Upper lobe of right lung (tissue), 1 donor: Measurements from ENCODE around the gene ZNF777. TPM values are rescaled to one million over a fixed set of nuclear protein-coding genes. Genes with fewer than 3 reads are reported as not detected.
A peak's percentile ranks its signal among the peaks of the same experiment; 100 is the strongest.

ENCODE experiments used
- ATAC-seq: fragments of 200-7000 bp; cut with Tn5 transposase; one replicate; pipeline ENCODE4 v1.9.1; 2020; ENCODE audit warnings: mild to moderate bottlenecking, moderate library complexity
- DNase-seq: peaks from one replicate; pipeline ENCODE4 v3.0.0-alpha.2; 2020
- H3K27ac ChIP-seq: fragments of 200-600 bp; one replicate; pipeline ENCODE4 v1.8.0; 2022
- H3K27me3 ChIP-seq: fragments of 200-600 bp; one replicate; pipeline ENCODE4 v1.8.0; 2022; ENCODE audit warnings: mild to moderate bottlenecking
- H3K36me3 ChIP-seq: fragments of 200-600 bp; one replicate; pipeline ENCODE4 v1.8.0; 2022
- H3K4me1 ChIP-seq: fragments of 200-600 bp; one replicate; pipeline ENCODE4 v1.8.0; 2022
- H3K4me3 ChIP-seq: fragments of 200-600 bp; one replicate; pipeline ENCODE4 v1.8.0; 2022; ENCODE audit warnings: mild to moderate bottlenecking
- H3K9me3 ChIP-seq: fragments of 200-600 bp; one replicate; pipeline ENCODE4 v1.8.0; 2022
- CTCF ChIP-seq: fragments of 200-600 bp; IDR thresholded peaks from one replicate; pipeline ENCODE4 v1.8.0; 2022; ENCODE audit warnings: antibody characterized with exemption
- intact Hi-C: fragments of 100-400 bp; cut with DNase I; formaldehyde crosslinking; loops from one replicate; pipeline ENCODE4 v1.11.0; 2022
- total RNA-seq: library from RNA; stranded (reverse); fragmentation: NEBNext Ultra II Directional; extraction: Animal tissue kit (Norgen Biotek cat#: 25700); gene quantifications from one replicate; pipeline ENCODE4 v1.2.1, GENCODE V29; 2021
- donor health status: DM: no; HTN: yes; CAD: no; lungs with severe emphysema.

ZNF777 gene
- total RNA-seq, 1 donor from 2014 or later, result 11.3 TPM

- Histone ChIP-seq H3K36me3 (peaks cover 20% of the 10 kb centered on the region), H3K27ac (no peak overlapping the region), H3K4me3 (no peak overlapping the region), H3K9me3 (no peaks in the 10 kb centered on the region), H3K27me3 (no peaks in the 10 kb centered on the region), H3K4me1 (no peaks in the 10 kb centered on the region)
- intact Hi-C loops, result no loop called here
- DNase-seq (no peak), ATAC-seq (peak; percentile 18)
- TF ChIP-seq CTCF, result no peak
Measured at GRCh38 chr7:149469806-149470205, 8.9 kb upstream of the ZNF777 start.

- H3K27ac ChIP-seq, result no peak overlapping the region
- H3K36me3 ChIP-seq, result peaks cover 4% of the 10 kb centered on the region
- H3K4me3 ChIP-seq, result no peak overlapping the region
- no peak for DNase-seq
- TF ChIP-seq CTCF, result no peak
- ATAC-seq, result no peak
- no peaks in the 10 kb centered on the region for H3K4me1 ChIP-seq
- H3K9me3 ChIP-seq, result no peaks in the 10 kb centered on the region
- intact Hi-C loops, result no loop called here
- H3K27me3 ChIP-seq, result no peaks in the 10 kb centered on the region
Measured at GRCh38 chr7:149468208-149468607, 7.3 kb upstream of the ZNF777 start.

GRCh38 chr7:149467321-149467859 lies 6.5 kb upstream of the ZNF777 start:
- DNase-seq (no peak), ATAC-seq (no peak)

GRCh38 chr7:149466364-149466763 lies 5.5 kb upstream of the ZNF777 start:
- no peak for TF ChIP-seq CTCF
- no peaks in the 10 kb centered on the region for H3K36me3 ChIP-seq
- peaks cover 1% of the 10 kb centered on the region for H3K4me1 ChIP-seq
- DNase-seq, result no peak
- no peaks in the 10 kb centered on the region for H3K9me3 ChIP-seq
- no peak for ATAC-seq
- H3K27me3 ChIP-seq, result no peaks in the 10 kb centered on the region
- intact Hi-C loops, result no loop called here
- H3K27ac ChIP-seq, result no peak overlapping the region
- H3K4me3 ChIP-seq, result no peak overlapping the region

More at GRCh38 chr7:149467321-149467859, 6.5 kb upstream of the ZNF777 start:
- Histone ChIP-seq H3K27me3 (no peaks in the 10 kb centered on the region), H3K36me3 (no peaks in the 10 kb centered on the region), H3K9me3 (no peaks in the 10 kb centered on the region), H3K4me1 (no peaks in the 10 kb centered on the region), H3K27ac (no peak overlapping the region), H3K4me3 (no peak overlapping the region)
- TF ChIP-seq CTCF, result no peak
- intact Hi-C loops, result no loop called here

GRCh38 chr7:149463500-149464161 lies 2.8 kb upstream of the ZNF777 start:
- Histone ChIP-seq H3K4me1 (peaks cover 14% of the 10 kb centered on the region), H3K27me3 (no peaks in the 10 kb centered on the region), H3K36me3 (no peaks in the 10 kb centered on the region), H3K4me3 (no peak overlapping the region), H3K27ac (no peak overlapping the region), H3K9me3 (no peaks in the 10 kb centered on the region)
- no peak for DNase-seq
- intact Hi-C loops, result no loop called here
- no peak for TF ChIP-seq CTCF
- no peak for ATAC-seq
